OCI-LY3 (cell line): Measurements from ENCODE around the gene SHFL.

Experiments
- EZH2phosphoT487 ChIP-seq: fragments of 200-600 bp; shearing (Covaris generic); IDR thresholded peaks from 2 replicates; pipeline ENCODE4 v1.6.1; 2018; ENCODE audit warnings: antibody characterized with exemption, mixed run types, low read depth
- TF ChIP-seq, protein P1 (sequence below): fragments of 200-600, 300-600 bp; sonication (generic); IDR thresholded peaks from 2 replicates; pipeline ENCODE4 v1.5.1; 2014; ENCODE audit warnings: antibody characterized with exemption, low read length, low read depth

DNA sequence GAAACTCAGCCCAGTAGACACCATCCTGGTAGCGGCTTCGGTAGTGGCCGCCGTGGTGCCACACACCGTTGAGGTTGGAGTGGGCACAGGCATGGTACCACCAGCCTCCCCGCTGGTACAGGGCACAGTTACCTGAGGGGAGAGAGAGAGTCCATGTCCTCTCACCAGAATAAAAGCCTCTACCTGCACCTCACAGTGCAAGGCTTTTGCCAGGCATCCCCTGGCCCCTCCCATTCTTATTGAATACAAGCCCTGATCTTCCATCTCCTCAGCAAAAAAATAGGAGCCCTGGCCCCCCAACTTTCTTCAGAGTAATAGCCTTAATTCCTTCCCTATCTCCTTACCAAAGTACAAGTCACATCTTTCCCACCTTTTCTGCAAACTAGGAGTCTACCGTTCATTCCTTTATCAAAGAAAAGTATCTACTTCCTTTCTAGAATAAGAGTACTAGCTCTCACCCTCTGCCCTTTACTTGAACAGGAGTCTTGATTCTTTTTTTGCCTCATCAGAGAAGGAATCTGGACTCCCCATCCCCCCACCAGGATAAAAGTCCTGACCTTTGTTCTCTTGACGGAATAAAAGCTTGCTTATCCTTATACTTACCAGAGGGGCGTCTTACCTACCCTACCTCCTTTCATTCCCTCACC lies 6.7 kb downstream of the SHFL start:
- TF ChIP-seq, protein P1, sequence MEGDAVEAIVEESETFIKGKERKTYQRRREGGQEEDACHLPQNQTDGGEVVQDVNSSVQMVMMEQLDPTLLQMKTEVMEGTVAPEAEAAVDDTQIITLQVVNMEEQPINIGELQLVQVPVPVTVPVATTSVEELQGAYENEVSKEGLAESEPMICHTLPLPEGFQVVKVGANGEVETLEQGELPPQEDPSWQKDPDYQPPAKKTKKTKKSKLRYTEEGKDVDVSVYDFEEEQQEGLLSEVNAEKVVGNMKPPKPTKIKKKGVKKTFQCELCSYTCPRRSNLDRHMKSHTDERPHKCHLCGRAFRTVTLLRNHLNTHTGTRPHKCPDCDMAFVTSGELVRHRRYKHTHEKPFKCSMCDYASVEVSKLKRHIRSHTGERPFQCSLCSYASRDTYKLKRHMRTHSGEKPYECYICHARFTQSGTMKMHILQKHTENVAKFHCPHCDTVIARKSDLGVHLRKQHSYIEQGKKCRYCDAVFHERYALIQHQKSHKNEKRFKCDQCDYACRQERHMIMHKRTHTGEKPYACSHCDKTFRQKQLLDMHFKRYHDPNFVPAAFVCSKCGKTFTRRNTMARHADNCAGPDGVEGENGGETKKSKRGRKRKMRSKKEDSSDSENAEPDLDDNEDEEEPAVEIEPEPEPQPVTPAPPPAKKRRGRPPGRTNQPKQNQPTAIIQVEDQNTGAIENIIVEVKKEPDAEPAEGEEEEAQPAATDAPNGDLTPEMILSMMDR = no peak
- TF ChIP-seq EZH2phosphoT487 = no peak
